OCI-LY1 (cell line): Measurements from ENCODE around the gene BTNL9.
A peak's percentile ranks its signal among the peaks of the same experiment; 100 is the strongest.
"Not testable (repeated sequence)": the region's sequence is repeated elsewhere in the genome, so short reads cannot be mapped to it uniquely, and the experiment has no call there.

Experiments used
- H2AFZ ChIP-seq: fragments of 200-600 bp; sonication (generic), shearing (Covaris generic); 2 replicates; pipeline ENCODE4 v1.6.0; 2014; ENCODE audit warnings: antibody characterized with exemption, mild to moderate bottlenecking, low read length
- H3F3A ChIP-seq: fragments of 200-600 bp; sonication (generic), shearing (Covaris generic); 2 replicates; pipeline ENCODE4 v1.6.0; 2014; ENCODE audit warnings: mild to moderate bottlenecking, antibody characterized with exemption, low read length, moderate library complexity; ENCODE audit not compliant: insufficient read depth
- H3K27ac ChIP-seq: fragments of 200-600 bp; sonication (generic); 2 replicates; pipeline ENCODE4 v1.5.1; 2014; ENCODE audit warnings: low read length, mixed run types, mild to moderate bottlenecking, low read depth; ENCODE audit not compliant: poor library complexity, severe bottlenecking
- H3K27me3 ChIP-seq: fragments of 200-600 bp; sonication (generic); 2 replicates; pipeline ENCODE4 v1.6.0; 2014; ENCODE audit warnings: antibody characterized with exemption, mild to moderate bottlenecking, low read length, moderate library complexity; ENCODE audit not compliant: insufficient read depth
- H3K36me3 ChIP-seq: fragments of 200-600 bp; sonication (generic); 2 replicates; pipeline ENCODE4 v1.6.1; 2014; ENCODE audit warnings: mild to moderate bottlenecking, antibody characterized with exemption, low read length, moderate library complexity, mixed read lengths; ENCODE audit not compliant: insufficient read depth
- H3K4me1 ChIP-seq: fragments of 200-600 bp; sonication (generic); 2 replicates; pipeline ENCODE4 v1.5.1; 2014; ENCODE audit warnings: mild to moderate bottlenecking, low read length, moderate library complexity; ENCODE audit not compliant: insufficient read depth, severe bottlenecking
- H3K4me2 ChIP-seq: fragments of 200-600 bp; sonication (generic), shearing (Covaris generic); 2 replicates; pipeline ENCODE4 v1.6.1; 2014; ENCODE audit warnings: low read length
- H3K4me3 ChIP-seq: fragments of 200-600 bp; sonication (generic); 2 replicates; pipeline ENCODE4 v1.5.1; 2014; ENCODE audit warnings: low read length, low read depth, mild to moderate bottlenecking, mixed read lengths; ENCODE audit not compliant: poor library complexity, severe bottlenecking
- H3K79me2 ChIP-seq: fragments of 200-600 bp; shearing (Covaris generic); 2 replicates; pipeline ENCODE4 v1.6.1; 2016; ENCODE audit warnings: mixed run types, low read length, mixed read lengths; ENCODE audit not compliant: insufficient read depth
- H3K9ac ChIP-seq: fragments of 200-600 bp; sonication (generic), shearing (Covaris generic); 2 replicates; pipeline ENCODE4 v1.6.1; 2014; ENCODE audit warnings: mild to moderate bottlenecking, low read length, mixed read lengths
- H3K9me2 ChIP-seq: fragments of 200-600 bp; sonication (generic), shearing (Covaris generic); 2 replicates; pipeline ENCODE4 v1.6.1; 2014; ENCODE audit warnings: low read depth, mild to moderate bottlenecking, low read length, mixed read lengths
- H3K9me3 ChIP-seq: fragments of 200-600 bp; shearing (Covaris generic); 2 replicates; pipeline ENCODE4 v1.6.1; 2014; ENCODE audit warnings: low read length, mixed read lengths
- H4K20me1 ChIP-seq: fragments of 200-600 bp; sonication (generic), shearing (Covaris generic); 2 replicates; pipeline ENCODE4 v1.6.0; 2016; ENCODE audit warnings: mild to moderate bottlenecking, low read length; ENCODE audit not compliant: insufficient read depth
- EZH2 ChIP-seq: fragments of 200-600 bp; sonication (generic), shearing (Covaris generic); IDR thresholded peaks from 2 replicates; pipeline ENCODE4 v1.8.0; 2017; ENCODE audit warnings: borderline replicate concordance, mixed run types, mild to moderate bottlenecking, antibody characterized with exemption, low read length, moderate library complexity, mixed read lengths
- TF ChIP-seq, protein P1 (sequence below): fragments of 200-600 bp; sonication (generic), shearing (Covaris generic); IDR thresholded peaks from 2 replicates; pipeline ENCODE4 v1.5.1; 2017; ENCODE audit warnings: mild to moderate bottlenecking, antibody characterized with exemption, low read length, moderate library complexity, mixed read lengths

Gene BTNL9

DNA sequence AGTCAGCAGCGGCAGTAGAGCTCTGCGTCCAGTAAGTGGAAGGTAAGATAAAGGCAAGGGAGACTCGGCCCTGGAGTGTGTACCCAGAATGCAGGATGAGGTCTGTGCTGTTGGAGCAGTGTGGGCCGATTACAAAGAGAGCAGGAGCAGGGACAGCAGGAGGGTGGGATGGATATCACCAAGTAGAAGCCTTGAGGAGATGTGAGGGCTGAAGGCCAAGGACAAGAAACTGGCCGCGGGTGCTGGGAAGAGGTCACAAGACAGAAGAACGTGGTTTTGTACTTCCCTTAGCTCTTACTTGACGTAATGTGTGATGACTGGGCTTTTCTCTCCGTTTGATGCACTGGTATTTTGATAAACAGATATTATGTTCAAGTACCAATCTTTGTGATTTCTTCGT is 47.2 kb downstream of the BTNL9 start:
- Histone ChIP-seq H3K79me2 (no peaks in the 10 kb centered on the region), H2AFZ (no peak overlapping the region), H3K4me1 (no peaks in the 10 kb centered on the region), H3K36me3 (no peaks in the 10 kb centered on the region), H3K4me2 (no peak overlapping the region), H3K4me3 (no peak overlapping the region), H3K9ac (no peak overlapping the region), H4K20me1 (no peaks in the 10 kb centered on the region), H3K9me2 (no peaks in the 10 kb centered on the region), H3K27ac (no peak overlapping the region), H3K27me3 (no peaks in the 10 kb centered on the region), H3F3A (no peaks in the 10 kb centered on the region), H3K9me3 (0 out of 2 replicates have a peak, but pooled peaks cover 4% of the 10 kb centered on the region)
- TF ChIP-seq EZH2 = no peak
- TF ChIP-seq, protein P1, sequence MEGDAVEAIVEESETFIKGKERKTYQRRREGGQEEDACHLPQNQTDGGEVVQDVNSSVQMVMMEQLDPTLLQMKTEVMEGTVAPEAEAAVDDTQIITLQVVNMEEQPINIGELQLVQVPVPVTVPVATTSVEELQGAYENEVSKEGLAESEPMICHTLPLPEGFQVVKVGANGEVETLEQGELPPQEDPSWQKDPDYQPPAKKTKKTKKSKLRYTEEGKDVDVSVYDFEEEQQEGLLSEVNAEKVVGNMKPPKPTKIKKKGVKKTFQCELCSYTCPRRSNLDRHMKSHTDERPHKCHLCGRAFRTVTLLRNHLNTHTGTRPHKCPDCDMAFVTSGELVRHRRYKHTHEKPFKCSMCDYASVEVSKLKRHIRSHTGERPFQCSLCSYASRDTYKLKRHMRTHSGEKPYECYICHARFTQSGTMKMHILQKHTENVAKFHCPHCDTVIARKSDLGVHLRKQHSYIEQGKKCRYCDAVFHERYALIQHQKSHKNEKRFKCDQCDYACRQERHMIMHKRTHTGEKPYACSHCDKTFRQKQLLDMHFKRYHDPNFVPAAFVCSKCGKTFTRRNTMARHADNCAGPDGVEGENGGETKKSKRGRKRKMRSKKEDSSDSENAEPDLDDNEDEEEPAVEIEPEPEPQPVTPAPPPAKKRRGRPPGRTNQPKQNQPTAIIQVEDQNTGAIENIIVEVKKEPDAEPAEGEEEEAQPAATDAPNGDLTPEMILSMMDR = no peak

DNA sequence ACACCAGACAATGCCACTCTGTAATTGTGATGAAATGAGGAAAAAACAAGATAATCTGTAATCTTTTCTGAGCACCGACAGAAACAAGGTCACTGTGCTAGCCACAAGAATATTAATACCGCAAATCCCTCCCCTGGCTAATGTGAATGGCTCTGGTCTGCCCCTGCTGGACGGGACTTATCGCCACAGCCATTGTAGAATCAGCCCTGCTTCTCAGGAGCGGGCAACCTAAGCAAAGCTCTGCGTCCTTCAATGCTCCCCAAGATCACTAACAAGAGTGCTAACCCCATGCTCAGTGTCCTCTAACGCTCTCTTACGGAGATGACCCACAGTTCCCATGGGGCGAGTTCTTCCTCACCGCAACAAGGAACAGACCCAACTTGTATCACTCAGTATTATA is 48.2 kb downstream of the BTNL9 start:
- H3K9me3 ChIP-seq = 0 out of 2 replicates have a peak, but pooled peaks cover 4% of the 10 kb centered on the region
- H4K20me1 ChIP-seq = no peaks in the 10 kb centered on the region
- H3K4me2 ChIP-seq = no peak overlapping the region
- H3K9me2 ChIP-seq = no peaks in the 10 kb centered on the region
- no peak overlapping the region for H3K9ac ChIP-seq
- H2AFZ ChIP-seq = no peak overlapping the region
- H3K27me3 ChIP-seq = no peaks in the 10 kb centered on the region
- TF ChIP-seq, protein P1 = peak; percentile 47
- no peak for TF ChIP-seq EZH2
- H3F3A ChIP-seq = no peaks in the 10 kb centered on the region
- no peak overlapping the region for H3K27ac ChIP-seq
- H3K36me3 ChIP-seq = no peaks in the 10 kb centered on the region
- H3K79me2 ChIP-seq = no peaks in the 10 kb centered on the region
- H3K4me3 ChIP-seq = no peak overlapping the region
- no peaks in the 10 kb centered on the region for H3K4me1 ChIP-seq

DNA sequence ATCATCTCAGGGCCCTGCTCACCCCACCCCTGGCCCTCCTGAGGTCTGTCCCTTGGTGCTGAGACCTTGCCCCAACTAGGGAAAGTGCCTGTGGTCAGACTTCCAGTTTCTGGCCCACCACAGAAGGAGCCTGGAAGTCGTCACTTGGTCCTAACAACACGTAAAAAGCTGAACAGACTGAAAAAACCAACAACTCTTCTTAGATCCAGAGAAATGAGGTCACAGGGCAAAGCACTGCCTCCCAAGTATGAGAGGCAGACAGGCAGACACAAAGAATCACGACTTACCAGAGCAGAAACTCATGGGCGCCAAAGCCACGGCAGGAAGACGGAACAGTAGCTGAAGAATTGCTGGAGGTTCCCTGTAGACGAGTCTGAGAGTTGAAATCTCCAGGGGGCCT is 52.4 kb downstream of the BTNL9 start:
- no peaks in the 10 kb centered on the region for H3K79me2 ChIP-seq
- no peak overlapping the region for H3K9ac ChIP-seq
- H3F3A ChIP-seq = no peaks in the 10 kb centered on the region
- H3K4me3 ChIP-seq = no peak overlapping the region
- H3K36me3 ChIP-seq = no peaks in the 10 kb centered on the region
- TF ChIP-seq EZH2 = no peak
- TF ChIP-seq, protein P1 = no peak
- no peaks in the 10 kb centered on the region for H3K27me3 ChIP-seq
- H3K9me3 ChIP-seq = 0 out of 2 replicates have a peak, but pooled peaks cover 4% of the 10 kb centered on the region
- H4K20me1 ChIP-seq = no peaks in the 10 kb centered on the region
- H2AFZ ChIP-seq = no peak overlapping the region
- no peaks in the 10 kb centered on the region for H3K9me2 ChIP-seq
- no peaks in the 10 kb centered on the region for H3K4me1 ChIP-seq
- H3K4me2 ChIP-seq = no peak overlapping the region
- H3K27ac ChIP-seq = no peak overlapping the region

DNA sequence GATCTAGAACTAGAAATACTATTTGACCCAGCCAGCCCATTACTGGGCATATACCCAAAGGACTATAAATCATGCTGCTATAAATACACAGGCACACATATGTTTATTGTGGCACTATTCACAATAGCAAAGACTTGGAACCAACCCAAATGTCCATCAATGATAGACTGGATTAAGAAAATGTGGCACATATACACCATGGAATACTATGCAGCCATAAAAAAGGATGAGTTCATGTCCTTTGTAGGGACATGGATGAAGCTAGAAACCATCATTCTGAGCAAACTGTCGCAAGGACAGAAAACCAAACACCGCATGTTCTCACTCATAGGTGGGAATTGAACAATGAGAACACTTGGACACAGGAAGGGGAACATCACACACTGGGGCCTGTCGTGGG is 55.1 kb downstream of the BTNL9 start:
- not testable (repeated sequence) for H3K36me3 ChIP-seq, H2AFZ ChIP-seq, H3K4me2 ChIP-seq, H3F3A ChIP-seq, H3K4me1 ChIP-seq, H3K27me3 ChIP-seq, H3K27ac ChIP-seq, H3K4me3 ChIP-seq, H4K20me1 ChIP-seq, H3K9me2 ChIP-seq, H3K9me3 ChIP-seq, H3K9ac ChIP-seq, H3K79me2 ChIP-seq

DNA sequence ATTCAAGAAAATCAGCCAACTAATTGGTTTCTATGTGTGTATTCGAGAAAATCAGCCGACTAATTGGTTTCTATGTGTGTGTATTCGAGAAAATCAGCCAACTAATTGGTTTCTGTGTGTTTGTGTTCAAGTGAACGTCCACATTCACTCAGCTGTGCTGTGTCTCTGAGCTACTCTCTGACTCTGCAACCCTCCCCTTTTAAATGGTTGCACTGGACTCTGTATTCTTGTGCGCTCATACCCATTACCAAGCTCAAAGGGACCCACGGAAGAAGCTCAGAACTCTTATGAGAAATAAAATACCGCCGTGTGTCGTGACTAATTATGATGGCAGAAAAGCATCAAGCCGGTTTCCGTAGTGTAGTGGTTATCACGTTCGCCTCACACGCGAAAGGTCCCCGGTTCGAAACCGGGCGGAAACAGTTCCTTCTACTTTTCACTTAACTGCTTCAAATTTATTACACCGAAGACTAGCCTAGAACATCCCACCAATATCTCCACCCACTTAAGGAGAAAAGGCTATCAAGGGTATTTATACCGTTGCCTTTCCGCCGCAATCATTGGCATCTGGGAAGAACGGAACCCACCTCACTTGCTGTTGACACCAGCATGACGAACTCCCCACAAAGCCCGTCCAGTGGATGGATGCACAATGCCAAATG is 56.8 kb downstream of the BTNL9 start:
- H3K36me3 ChIP-seq, H3K27ac ChIP-seq, H3K9ac ChIP-seq, H3K9me2 ChIP-seq, H3K4me1 ChIP-seq, H3K4me2 ChIP-seq, H4K20me1 ChIP-seq, H3K79me2 ChIP-seq, H3K9me3 ChIP-seq, H3K4me3 ChIP-seq, H2AFZ ChIP-seq, H3K27me3 ChIP-seq, H3F3A ChIP-seq: not testable (repeated sequence)
